Stimulated activated CD8-positive, alpha-beta memory T cell treated with anti-CD3 and anti-CD28 coated beads, Interleukin-7, amount 100 ng/mL, for 24 hours (primary cell): ENCODE results near the gene BABAM2.
A peak's percentile ranks its signal among the peaks of the same experiment; 100 is the strongest.

Experiments used
- DNase-seq: peaks from one replicate; pipeline ENCODE4 v3.0.0-alpha.2; 2020; ENCODE audit warnings: low read depth

Gene BABAM2

DNA sequence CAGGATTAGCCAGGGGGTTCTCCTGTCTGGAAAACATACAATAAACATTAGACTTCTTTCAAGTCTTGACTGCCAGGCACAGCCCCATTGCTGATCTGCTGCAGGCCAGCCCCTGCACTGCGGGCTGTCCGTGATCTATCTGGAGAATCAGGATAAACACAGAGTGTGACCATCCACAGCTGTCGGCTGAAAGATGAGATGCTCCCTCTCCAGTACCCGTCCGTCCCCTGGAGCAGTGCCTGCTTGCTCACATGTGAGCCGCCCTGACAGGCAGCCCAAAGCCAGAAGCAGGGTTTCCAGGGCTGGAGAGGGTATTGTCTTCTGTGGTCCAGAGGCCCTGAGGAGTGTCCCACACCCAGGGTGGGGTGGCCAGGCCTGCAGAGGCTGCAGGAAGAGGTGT is 456.1 kb downstream of the BABAM2 start:
- no peak for DNase-seq

- no peak for DNase-seq
Observed at GRCh38 chr2:28347193-28347592, 456.7 kb downstream of the BABAM2 start.

- no peak for DNase-seq
Observed at GRCh38 chr2:28347596-28347995, 457.1 kb downstream of the BABAM2 start.

- no peak for DNase-seq
Observed at GRCh38 chr2:28348149-28348567, 457.6 kb downstream of the BABAM2 start.

DNA sequence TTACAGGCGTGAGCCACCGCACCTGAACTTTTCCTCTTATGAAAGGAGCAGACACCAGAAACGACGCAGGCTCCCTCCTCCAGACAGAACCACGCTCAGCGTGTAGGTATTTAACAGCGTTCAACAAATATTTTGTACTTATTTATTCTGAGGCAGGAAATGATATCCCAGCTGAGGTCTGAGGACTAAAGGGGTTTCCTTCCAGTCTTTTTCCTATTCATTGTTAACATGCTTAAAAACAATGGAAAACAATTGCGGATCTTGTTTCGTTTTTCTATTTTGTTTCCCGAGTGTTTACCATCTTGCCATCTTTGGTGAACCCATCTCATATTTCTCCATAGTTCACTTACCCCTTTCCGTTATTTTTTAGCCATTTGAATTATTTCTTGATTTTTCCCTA is 458.4 kb downstream of the BABAM2 start:
- DNase-seq = no peak

DNA sequence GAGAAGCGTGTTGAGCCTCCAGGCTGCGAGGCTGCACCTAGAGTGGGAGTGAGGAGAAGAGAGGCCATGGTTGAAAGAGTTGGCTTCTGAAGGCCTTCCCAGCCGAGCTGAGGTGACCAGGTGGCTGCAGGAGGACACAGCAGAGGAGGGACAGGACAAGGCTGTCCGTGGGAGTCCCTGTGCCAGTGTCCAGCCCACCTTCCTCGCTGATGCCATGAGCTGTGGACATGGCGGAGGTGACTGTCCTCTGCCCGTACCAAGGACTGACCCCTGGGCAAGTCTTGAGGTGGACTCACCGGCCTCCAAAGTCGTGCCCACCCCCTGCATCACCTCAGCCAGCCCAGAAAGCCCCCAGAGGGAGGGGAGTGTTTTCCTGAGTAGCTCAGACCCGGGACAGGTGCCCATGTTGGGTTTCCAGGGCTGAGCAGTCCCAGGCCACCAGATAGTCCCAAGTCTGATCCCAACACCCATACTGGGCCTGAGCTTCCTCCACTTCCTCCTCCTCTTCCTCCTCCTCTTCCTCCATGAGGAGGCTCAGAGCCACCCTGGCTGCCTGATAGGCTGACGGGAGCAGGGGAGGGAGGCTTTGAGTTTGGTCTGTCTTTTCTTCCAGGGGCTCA is 459.1 kb downstream of the BABAM2 start:
- no peak for DNase-seq

DNA sequence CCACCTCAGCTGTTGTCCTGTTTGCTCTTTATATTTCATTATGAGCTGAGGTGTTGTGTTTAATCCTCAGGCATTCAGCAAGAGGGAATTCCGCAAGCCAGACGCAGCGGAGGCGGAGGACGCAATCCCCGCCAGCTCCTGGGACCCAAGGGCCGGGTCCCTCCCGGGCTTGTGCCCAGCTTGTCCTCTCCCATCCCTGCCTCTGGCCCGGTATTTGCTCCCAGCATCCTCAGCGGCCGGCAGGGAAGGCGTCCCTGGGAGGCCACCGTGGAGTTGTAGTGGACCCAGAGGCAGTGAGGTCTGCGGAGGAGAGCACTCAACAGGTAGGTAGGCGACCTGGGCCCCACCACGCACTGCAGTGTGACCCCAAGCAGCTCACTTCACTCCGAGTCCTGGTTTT is 459.7 kb downstream of the BABAM2 start:
- DNase-seq = no peak

DNA sequence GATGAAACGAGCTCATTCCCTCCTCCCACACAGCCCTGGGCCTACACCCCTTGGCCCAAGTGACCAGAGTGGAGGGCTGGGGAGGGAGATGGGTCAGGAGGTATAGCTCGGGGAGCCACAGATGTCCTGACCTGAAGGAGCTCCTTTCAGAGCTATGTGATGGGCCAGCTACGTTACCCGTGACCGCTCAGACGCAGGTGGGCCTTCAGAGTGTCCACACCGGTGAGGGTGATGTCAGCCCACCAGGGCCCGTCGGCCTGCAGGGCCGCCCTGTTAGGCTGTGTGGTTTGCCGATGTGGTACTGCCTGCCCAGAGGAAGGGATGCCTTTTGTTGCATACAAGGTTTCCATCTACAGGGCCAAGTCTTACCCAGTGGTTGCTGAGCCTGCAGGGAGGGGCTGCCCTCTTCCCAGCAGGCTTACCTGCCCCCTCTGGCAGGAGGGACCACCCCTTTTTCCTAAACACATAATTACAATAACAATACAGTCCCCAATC is 460.3 kb downstream of the BABAM2 start:
- no peak for DNase-seq

- DNase-seq = no peak
Observed at GRCh38 chr2:28351621-28352020, 461.1 kb downstream of the BABAM2 start.

DNA sequence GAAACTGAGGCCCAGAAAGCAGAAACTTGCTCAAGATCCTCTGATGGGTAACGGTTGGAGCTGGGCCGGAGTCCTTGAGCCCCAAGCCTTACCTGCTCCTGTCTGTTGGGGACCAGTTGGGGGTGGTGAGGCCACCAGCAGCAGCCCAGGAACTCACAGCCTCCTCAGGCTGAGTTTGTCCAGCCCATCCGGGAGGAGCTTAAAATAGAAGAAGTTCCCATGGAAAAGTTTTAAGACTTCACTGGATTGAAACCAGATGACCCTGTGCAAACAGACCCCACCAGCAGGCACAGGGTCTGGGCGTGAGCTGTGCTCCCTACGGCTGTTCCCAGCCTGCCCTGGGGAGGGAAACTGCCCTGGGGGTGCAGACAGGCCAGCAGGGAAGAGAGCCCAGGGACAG is 461.6 kb downstream of the BABAM2 start:
- DNase-seq = no peak

GRCh38 chr2:28352610-28353195 is 462.2 kb downstream of the BABAM2 start:
- no peak for DNase-seq

DNA sequence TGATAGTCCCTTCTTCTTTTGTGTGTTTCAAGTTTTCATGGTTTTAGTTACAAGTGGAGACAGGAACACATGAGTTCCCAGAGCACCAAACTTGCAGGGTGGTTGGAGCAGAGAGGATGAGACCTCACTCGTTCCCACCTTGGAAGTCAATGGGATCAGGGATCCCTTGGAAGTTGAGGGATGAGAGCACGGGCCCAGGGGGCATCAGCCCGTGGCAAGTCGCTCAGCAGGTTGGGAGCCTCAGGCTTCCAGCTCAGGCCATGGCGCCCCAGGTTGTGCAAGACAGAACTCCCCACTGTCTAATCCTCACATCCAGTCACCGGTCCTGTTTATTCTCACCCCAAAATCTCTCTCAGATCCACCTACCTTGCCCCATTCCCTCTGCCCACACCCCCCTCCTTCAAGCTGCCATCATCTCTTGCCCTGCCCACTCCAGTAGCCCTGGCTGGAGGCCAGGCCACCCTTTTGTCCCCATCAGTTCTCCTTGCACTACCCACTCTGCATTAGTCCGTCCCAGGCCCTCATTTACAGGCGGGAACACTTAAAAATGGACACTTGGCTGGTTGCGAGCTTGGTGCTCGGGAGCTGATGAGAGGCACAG is 464.5 kb downstream of the BABAM2 start:
- DNase-seq = no peak

- DNase-seq = no peak
Observed at GRCh38 chr2:28355521-28356094, 465.1 kb downstream of the BABAM2 start.

- no peak for DNase-seq
Observed at GRCh38 chr2:28356095-28356911, 465.8 kb downstream of the BABAM2 start.

- DNase-seq = no peak
Observed at GRCh38 chr2:28357055-28357454, 466.5 kb downstream of the BABAM2 start.

DNA sequence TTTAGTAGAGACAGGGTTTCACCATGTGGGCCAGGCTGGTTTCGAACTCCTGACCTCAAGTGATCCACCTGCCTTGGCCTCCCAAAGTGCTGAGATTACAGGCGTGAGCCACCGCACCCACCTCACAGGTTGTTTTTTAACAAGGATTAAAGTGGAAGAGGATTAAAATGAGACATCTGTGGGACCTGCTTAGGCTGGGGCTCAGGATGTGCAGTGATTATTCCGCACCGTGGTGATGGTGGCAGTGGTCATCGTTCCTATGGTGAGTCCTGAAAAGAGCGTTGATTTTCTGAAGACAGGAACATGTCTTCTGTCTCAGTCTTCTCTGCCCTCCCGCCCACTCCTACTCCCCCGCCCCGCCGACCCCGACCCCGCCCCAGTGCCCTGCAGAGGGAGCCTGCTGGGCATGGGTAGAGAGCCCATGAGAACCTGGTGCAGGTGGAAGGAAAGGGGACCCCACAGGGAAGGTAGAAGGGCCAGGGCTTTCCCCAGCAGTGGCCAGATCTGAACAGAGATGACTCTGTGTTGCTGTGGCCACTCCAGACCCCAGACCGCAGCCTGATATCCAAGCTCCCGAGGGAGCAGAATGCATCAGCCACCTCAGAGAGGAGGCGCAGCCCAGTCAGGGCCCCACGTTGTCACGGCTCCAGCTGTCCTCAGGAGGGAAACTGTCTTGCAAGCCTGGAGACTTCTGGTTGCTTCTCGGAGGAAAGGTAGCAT is 467.6 kb downstream of the BABAM2 start:
- DNase-seq = no peak

DNA sequence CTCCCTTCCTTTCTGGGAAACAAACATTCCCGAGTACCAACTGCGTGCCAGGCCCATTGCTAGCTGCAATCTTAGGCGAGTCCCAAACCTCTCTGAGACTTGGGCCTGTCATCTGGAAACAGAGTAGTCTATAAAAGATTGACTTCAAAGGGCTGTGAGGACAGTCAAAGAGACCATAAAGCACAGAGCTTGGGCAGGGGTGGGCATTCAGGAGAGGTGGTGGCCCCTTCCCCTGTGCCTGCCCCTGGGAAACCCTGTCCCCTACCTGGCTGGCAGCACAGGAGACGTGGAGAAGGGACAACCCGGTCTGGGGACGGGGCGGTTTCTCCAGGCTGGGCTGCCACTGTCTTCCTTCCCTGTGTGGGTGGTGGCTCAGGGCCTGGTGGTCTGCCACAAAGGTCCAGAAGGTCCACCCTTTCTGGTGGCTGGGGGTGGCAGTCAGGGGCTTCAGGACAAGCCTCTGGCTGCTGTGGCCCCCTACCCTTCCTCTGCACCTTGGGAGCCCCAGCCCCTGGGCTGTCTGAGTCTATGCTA is 468.2 kb downstream of the BABAM2 start:
- no peak for DNase-seq

DNA sequence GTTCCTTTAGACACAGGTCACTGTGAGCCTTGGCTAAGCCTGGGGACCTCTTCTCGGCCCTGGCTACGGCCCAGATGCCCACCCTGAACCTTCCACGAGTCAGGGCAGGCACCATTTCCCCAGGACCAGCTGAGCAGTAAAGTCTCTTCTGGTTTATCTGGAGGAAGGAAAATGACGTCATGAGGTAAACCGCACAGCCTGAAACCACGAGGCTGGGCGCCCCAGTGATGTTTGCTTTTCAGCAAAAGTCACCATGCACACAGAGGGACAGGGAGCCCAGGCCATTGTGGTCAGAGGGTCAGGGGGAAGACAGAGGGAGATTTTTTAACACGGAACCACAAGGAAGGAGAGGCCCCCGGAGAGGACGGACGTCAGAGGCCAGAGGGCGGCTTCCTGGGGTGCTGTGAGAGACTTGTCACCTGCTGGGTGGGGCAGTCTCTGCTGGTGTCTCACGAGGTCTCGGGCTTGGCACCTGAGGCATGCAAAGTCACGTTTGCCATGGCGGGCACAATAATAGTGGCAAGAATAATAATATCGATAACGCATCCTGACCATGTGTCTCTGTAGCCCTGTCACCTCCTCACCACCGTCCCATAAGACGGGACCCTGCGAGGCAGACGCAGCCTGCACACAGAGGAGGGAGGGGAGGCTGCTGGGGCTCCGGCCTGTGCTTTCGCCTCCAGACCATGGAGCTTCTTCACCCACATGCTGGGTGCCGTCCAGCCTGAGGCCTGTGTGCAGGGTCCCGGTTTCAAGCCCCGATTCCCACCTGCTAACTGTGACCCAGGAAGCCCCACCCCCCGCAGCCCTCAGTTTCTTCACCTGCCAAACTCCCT is 468.9 kb downstream of the BABAM2 start:
- DNase-seq = peak; percentile 53

GRCh38 chr2:28360058-28360717 is 469.7 kb downstream of the BABAM2 start:
- DNase-seq = no peak

- DNase-seq = no peak
Observed at GRCh38 chr2:28360718-28361293, 470.3 kb downstream of the BABAM2 start.
